ENCODE data around the gene SVBP. TPM values are rescaled to one million over a fixed set of nuclear protein-coding genes. Genes with fewer than 3 reads are reported as not detected.
A peak's percentile ranks its signal among the peaks of the same experiment; 100 is the strongest.

The SVBP gene
- total RNA-seq, 1 experiment from 2014 or later = 41.3 TPM

DNA sequence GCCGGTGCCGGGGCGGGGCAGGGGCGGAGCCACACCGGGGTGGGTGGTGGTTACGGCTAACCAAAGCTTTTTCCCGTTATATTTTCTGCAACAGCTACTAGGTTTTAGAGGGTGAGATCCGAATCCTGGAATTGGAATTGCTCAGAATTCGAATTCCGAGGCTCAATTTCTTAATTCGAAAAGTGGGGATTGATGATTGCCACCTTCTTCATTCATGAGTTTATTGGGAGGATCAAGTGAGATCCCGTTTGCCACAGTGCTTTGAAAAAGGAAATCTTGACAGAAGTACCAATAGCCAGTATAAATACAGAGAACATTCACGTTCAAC is 207 bp upstream of the SVBP start:
- no peaks in the 10 kb centered on the region for H3K9me3 ChIP-seq (ENCODE audit: control insufficient read depth, low read depth, low read length)
- H3K56ac ChIP-seq (ENCODE audit: insufficient read length, low read depth, low read length) = no peak overlapping the region
- no CpG with 5 or more reads among the region's 13 CpGs for WGBS (ENCODE audit: extremely low coverage, insufficient read length, low lambda C conversion rate)
- no peak overlapping the region for H2AK5ac ChIP-seq (ENCODE audit: insufficient read length, low read length)
- H3K23ac ChIP-seq (ENCODE audit: insufficient read length, low read depth, low read length) = no peak overlapping the region
- no peak overlapping the region for H2AFZ ChIP-seq (ENCODE audit: low read length)
- no peaks in the 10 kb centered on the region for H3K79me2 ChIP-seq (ENCODE audit: insufficient read depth, low read length)
- H4K20me1 ChIP-seq (ENCODE audit: control insufficient read depth, insufficient read depth, insufficient read length) = no peaks in the 10 kb centered on the region
- no peak overlapping the region for H2BK20ac ChIP-seq (ENCODE audit: low read depth, low read length, poor library complexity, severe bottlenecking)
- no peak overlapping the region for H4K8ac ChIP-seq (replicated peaks; ENCODE audit: insufficient read length, low read depth, low read length)
- DNase-seq = no peak
- no peak overlapping the region for H2BK120ac ChIP-seq (ENCODE audit: low read depth, low read length, poor library complexity, severe bottlenecking)
- no peak overlapping the region for H4K91ac ChIP-seq (ENCODE audit: insufficient read length, low read depth, low read length)
- no peak overlapping the region for H2BK12ac ChIP-seq (ENCODE audit: insufficient read length, low read depth, low read length)
- no peak overlapping the region for H2BK15ac ChIP-seq (ENCODE audit: low read depth, low read length)
- Mint-ChIP-seq H3K4me3 (peak overlapping the region; percentile 71 to 75), H3K4me1 (peaks cover 18 to 25% of the 10 kb centered on the region in 2 experiments), H3K9me3 (no peaks in the 10 kb centered on the region), H3K27me3 (ENCODE audit: low read depth) (no peaks in the 10 kb centered on the region), H3K36me3 (ENCODE audit: insufficient read depth in 1 of 3, low read depth in 3 of 3) (peaks cover 0 to 17% (median 9%) of the 10 kb centered on the region in 3 experiments; a peak in 5 of 7 replicates), H3K27ac (no peak overlapping the region)
- H3K4me1 ChIP-seq (ENCODE audit: insufficient read depth, low read length) = no peaks in the 10 kb centered on the region
- TF ChIP-seq, protein P1, sequence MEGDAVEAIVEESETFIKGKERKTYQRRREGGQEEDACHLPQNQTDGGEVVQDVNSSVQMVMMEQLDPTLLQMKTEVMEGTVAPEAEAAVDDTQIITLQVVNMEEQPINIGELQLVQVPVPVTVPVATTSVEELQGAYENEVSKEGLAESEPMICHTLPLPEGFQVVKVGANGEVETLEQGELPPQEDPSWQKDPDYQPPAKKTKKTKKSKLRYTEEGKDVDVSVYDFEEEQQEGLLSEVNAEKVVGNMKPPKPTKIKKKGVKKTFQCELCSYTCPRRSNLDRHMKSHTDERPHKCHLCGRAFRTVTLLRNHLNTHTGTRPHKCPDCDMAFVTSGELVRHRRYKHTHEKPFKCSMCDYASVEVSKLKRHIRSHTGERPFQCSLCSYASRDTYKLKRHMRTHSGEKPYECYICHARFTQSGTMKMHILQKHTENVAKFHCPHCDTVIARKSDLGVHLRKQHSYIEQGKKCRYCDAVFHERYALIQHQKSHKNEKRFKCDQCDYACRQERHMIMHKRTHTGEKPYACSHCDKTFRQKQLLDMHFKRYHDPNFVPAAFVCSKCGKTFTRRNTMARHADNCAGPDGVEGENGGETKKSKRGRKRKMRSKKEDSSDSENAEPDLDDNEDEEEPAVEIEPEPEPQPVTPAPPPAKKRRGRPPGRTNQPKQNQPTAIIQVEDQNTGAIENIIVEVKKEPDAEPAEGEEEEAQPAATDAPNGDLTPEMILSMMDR (conservative IDR thresholded peaks at IDR 0.05) = no peak
- no peak overlapping the region for H3K4ac ChIP-seq (ENCODE audit: low read depth, low read length)
- H3K18ac ChIP-seq (ENCODE audit: insufficient read length, low read depth, low read length) = no peak overlapping the region
- H2BK5ac ChIP-seq (ENCODE audit: insufficient read length, low read length) = no peak overlapping the region
- no peak overlapping the region for H3K14ac ChIP-seq (ENCODE audit: insufficient read depth, low read length)
- no peaks in the 10 kb centered on the region for H3K27me3 ChIP-seq (ENCODE audit: insufficient read depth, low read length)
- no peak overlapping the region for H3T11ph ChIP-seq (ENCODE audit: low read length)
- H3K4me2 ChIP-seq (ENCODE audit: insufficient read depth, insufficient read length, low read length) = peak overlapping the region; percentile 80
- peaks cover 9% of the 10 kb centered on the region for H3K23me2 ChIP-seq (ENCODE audit: insufficient read length, low read depth, low read length, poor library complexity, severe bottlenecking)
- no peak overlapping the region for H4K5ac ChIP-seq (ENCODE audit: insufficient read length, low read depth, low read length)
- H3K27ac ChIP-seq (ENCODE audit: insufficient read length, low read depth, low read length) = no peak overlapping the region
- no peak overlapping the region for H3K9ac ChIP-seq (ENCODE audit: extremely low read depth, insufficient read length, low read length)
- H3K79me1 ChIP-seq (ENCODE audit: insufficient read depth, low read depth, low read length, poor library complexity, severe bottlenecking) = no peaks in the 10 kb centered on the region
